NB4 (cell line): Measurements from ENCODE around the gene SCAPER.

ENCODE experiments used
- CTCF ChIP-seq: IDR thresholded peaks from one replicate; pipeline ENCODE4 v1.5.1; 2012; ENCODE audit warnings: low read depth, low read length
- MAX ChIP-seq: IDR thresholded peaks from 2 replicates; pipeline ENCODE4 v1.6.1; 2011; ENCODE audit warnings: low read depth, low read length
- POLR2A ChIP-seq: IDR thresholded peaks from 2 replicates; pipeline ENCODE4 v1.6.1; 2011; ENCODE audit warnings: mild to moderate bottlenecking; ENCODE audit not compliant: insufficient read length; ENCODE audit errors: extremely low read depth

GRCh38 chr15:76503804-76504203 is 401.3 kb downstream of the SCAPER start:
- no peak for TF ChIP-seq CTCF
- TF ChIP-seq MAX, result no peak
- no peak for TF ChIP-seq POLR2A
